CD4-positive, alpha-beta T cell treated with Interferon gamma for 1 hour (primary cell): Measurements from ENCODE around the gene MACF1.

Source experiments
- DNase-seq: peaks from one replicate; pipeline ENCODE4 v3.0.0-alpha.2; 2020

The MACF1 gene

GRCh38 chr1:39310015-39310414 lies 105.5 kb downstream of the MACF1 start:
- DNase-seq = no peak

- DNase-seq = no peak
These were observed 106.2 kb downstream of the MACF1 start for GRCh38 chr1:39310691-39311090.

- no peak for DNase-seq
These were observed 112.6 kb downstream of the MACF1 start for GRCh38 chr1:39317111-39317510.

DNA sequence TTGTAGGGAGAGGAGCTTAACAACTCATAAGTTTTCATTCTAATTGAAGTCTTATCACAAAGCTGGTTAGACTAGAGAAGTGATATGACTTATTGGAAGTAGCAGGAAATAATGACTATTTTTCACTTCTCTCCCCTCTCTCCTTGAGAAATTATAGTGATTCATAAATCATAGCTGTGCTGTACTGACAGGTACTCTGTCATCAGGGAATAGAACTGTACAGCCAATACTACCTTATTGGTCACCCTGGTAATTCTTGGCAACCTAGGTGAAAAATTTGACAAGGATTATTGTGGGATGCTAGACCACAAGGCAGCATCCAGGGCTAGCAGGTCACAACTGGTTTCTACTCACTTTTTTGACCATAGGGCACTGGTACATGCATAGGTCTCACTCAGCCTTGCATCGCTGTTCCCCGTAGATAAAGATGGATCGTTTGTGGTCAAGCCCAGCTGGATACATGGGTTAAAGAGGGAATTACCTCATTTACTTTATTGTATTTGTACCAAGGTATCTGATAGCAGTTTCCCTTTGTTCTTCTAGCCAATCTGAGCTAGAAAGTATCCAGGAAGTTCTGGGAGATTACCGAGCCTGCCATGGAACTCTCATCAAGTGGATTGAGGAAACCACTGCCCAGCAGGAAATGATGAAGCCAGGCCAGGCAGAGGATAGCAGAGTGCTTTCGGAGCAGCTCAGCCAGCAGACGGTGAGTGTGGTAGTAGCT lies 113.6 kb downstream of the MACF1 start:
- DNase-seq = no peak

DNA sequence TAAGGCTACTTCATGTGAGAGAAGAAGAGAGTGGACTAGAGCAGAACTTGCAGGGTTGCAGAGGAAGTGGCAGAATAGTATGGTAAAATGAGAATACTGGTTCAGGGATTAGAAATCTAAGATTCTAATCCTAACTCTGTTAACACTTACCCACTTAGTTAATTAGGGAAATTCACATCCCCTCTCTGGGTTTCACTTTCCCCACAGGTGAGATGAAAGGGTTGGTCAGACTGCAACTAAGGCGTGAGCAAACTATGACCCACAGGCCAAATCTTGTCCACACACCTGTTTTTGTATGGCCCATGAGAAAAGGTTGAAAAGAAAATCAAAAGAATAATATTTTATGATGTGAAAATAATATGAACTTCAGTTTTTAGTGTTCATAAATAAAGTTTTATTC lies 117.5 kb downstream of the MACF1 start:
- no peak for DNase-seq

DNA sequence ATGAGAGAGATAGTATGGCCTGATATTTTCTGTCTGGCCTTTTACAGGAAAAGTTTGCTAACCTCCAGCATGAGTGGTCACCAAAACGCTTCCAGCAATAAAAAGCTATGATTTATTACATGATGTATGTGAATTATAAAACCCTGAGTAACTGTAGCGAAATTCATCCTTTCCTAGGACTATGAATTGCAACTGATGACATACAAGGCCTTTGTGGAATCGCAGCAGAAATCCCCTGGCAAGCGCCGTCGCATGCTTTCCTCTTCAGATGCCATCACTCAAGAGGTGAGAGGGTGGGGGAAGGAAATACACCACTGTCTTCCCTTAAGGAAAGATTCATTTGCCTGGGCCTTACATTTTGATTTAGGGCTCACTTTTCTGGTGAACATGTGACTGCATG lies 117.9 kb downstream of the MACF1 start:
- DNase-seq = no peak

DNA sequence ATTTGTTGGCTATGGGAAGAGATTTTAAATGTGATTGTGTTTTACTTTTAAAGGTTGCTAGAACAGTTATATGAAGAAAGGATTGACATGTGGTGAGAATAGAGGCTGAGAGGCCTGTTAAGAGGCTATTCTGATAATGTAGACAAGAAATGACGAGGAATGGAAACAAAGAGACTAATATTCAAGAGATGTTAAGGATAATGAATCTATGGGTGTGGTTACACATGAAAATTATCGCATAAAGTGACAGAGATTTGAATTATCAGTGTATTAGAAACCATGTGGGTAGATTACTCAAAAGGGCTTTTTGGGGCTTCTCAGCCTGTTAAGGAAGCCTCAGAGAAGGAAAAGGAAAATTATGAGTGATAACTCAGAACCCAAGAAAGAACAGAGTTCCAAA lies 120.4 kb downstream of the MACF1 start:
- no peak for DNase-seq

DNA sequence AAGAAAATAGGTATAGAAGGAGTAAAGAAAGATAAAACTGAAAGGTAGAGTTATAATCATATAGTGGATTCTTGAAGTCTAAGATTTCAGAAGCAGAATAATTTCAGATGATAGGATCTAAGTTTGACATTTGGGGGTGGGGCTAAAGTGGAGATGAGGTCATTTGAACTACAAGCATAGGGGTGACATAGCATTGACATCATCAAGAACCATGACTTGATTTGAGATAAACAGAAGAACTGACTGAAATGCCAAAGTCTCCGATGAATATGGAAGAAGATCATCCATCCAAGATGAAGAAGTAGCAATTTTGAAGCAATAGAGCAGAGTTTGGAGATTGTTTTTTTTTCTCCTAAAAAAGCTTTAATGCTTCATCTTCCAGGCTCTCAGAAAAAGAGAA lies 122.3 kb downstream of the MACF1 start:
- no peak for DNase-seq

- DNase-seq = no peak
These were observed 123.6 kb downstream of the MACF1 start for GRCh38 chr1:39328095-39328494.

DNA sequence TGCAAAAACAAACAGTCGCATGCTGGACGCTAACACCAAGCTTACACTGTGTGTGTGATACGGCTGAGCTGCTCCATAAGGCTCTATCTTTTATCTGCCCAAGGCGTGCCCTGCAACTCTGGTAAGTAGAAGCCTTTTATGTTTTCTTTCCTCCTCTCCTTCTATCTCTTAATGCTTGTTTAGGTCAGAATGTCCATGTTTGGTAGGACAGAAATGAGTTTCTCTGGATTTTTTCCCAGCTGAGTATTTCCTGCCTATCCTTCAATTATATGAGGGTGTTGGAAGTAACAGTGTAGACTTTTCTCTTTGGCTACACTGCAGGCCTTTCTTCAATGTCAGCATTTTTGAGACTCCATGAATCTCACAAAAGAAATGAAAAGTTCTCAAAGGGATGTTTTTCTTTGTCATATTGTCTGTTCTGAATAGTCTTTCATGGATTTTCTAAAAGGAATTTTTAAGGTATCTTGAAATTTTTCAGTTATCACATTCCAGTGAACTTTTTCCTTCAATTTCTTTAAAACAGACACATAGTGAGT lies 124.2 kb downstream of the MACF1 start:
- no peak for DNase-seq

GRCh38 chr1:39331647-39332046 lies 127.2 kb downstream of the MACF1 start:
- no peak for DNase-seq

DNA sequence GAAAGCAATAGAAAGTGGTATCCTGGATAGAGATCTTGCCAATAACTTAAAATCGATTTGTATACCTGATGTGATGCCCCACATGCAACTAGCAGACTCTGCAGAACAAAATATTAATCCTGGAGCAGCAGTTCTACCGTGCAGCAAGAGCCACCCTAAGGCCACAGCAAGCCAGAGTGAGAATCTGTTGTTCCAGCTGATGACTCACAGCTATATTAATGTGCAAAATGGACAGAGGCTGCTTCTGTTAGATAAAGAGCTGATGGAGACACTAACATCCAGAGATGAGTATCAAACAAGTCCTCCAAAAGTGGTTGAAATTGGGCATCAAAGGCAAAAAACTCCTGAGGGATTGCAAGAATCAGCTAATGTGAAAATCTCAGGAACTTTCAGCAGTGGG lies 127.8 kb downstream of the MACF1 start:
- no peak for DNase-seq

- no peak for DNase-seq
These were observed 128.3 kb downstream of the MACF1 start for GRCh38 chr1:39332828-39333227.

GRCh38 chr1:39333296-39333695 lies 128.8 kb downstream of the MACF1 start:
- DNase-seq = no peak

GRCh38 chr1:39335216-39335615 lies 130.7 kb downstream of the MACF1 start:
- DNase-seq = no peak

DNA sequence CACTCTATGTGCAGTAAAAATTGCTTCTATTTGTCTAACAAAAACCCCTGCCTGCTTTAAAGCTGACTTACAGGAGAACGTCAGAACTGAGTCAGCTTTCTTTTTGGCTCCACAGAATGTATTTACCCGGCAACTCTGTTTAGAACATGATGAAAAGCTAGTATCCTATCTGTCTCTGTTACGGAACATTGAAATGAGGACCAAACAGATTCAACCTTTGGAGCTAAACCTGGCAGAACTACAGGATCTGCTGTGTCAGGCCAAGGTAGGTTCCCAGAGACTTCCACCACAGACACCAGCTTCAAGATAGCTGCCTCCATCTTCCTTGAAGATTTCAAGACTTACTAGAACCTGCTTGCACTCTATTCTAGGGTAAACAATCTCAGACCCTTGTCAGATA lies 132.6 kb downstream of the MACF1 start:
- DNase-seq = no peak

GRCh38 chr1:39342776-39343175 lies 138.3 kb downstream of the MACF1 start:
- no peak for DNase-seq

DNA sequence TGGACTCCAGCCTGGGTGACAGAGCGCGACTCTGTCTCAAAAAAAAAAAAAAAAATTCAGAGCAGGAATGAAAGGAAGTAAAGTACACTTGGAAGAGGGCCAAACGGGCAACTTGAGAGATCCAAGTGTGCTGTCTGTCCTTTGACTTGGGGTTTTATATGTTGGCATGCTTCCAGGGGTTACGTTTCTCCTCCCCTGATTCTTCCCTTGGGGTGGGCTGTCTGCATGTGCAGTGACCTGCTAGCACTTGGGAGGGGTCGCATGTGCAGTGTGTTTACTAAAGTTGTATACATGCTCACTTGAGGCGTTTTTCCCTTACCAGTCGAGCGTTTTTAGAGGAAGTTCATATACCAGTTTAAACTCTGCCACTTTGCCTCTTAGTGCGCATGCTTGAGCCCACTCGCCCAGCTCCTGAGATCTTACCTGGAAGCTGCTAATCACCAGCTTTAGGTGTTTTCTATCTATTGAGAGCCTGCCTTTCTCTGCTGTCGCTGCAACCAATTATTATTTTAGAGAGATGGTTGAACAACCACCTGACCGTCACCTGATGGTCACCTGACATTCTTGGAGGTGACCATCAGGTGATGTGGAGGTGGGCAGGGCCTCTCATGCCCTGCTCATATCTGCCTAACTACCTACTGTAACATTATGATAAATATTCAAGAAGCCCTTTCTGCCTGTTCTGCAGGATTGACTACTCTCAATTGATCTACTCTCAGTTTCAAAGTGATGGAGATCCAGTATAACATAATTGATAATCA lies 140.1 kb downstream of the MACF1 start:
- DNase-seq = no peak

DNA sequence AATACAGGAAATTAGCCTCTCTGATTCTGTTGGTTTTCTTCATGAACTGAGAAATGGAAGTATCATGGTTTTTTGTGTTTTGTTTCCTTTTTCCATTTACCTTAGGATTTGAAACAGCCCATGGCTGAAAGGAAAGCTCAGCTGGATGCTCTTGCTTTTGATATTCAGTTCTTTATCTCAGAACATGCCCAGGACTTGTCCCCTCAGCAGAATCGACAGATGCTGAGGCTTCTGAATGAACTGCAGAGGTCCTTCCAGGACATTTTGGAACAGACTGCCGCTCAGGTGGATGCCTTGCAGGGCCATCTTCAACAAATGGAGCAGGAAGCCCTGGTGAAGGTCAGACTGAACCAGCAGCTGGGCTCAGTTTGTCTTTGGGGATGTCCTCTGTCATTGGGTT lies 142.4 kb downstream of the MACF1 start:
- DNase-seq = no peak

GRCh38 chr1:39348278-39348677 lies 143.8 kb downstream of the MACF1 start:
- no peak for DNase-seq

- DNase-seq = no peak
These were observed 148.4 kb downstream of the MACF1 start for GRCh38 chr1:39352881-39353280.

- DNase-seq = no peak
These were observed 150.1 kb downstream of the MACF1 start for GRCh38 chr1:39354572-39354971.

DNA sequence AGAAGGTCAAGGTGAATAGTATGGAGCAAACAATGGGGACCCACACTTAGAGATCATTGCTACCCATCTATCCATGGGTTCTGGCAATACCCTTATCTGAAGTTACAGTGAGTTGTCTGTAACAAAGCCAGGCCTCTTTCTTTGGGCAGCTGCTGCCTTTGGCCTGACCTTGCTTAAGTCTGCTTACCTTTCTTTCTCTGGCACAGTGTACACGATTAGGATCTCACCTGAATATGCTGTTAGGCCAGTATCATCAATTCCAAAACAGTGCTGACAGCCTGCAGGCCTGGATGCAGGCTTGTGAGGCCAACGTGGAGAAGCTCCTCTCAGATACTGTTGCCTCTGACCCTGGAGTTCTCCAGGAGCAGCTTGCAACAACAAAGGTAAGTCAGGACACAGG lies 154.0 kb downstream of the MACF1 start:
- DNase-seq = no peak

- DNase-seq = no peak
These were observed 154.6 kb downstream of the MACF1 start for GRCh38 chr1:39359028-39359570.
